Gastrocnemius medialis (tissue), 4 donors: ENCODE results near the gene AFAP1. TPM values are rescaled to one million over a fixed set of nuclear protein-coding genes. Genes with fewer than 3 reads are reported as not detected.

ENCODE experiments used
- ATAC-seq, 2 donors: fragments of 150-250 bp; one replicate each; pipeline ENCODE4 v1.9.1; 2016
- DNase-seq, 2 donors: peaks; one replicate each; pipeline ENCODE4 v3.0.0-alpha.2; 2019
- H3K27ac ChIP-seq, 4 donors: fragments of 200-600 bp; sonication (generic); 1 replicate in 1 of 4; 2 replicates in 3 of 4; pipeline ENCODE4 v1.5.1; 2016 to 2018; ENCODE audit warnings: mild to moderate bottlenecking in 2 of 4, moderate library complexity in 1 of 4
- H3K27me3 ChIP-seq, 3 donors: fragments of 200-600 bp; sonication (generic) in 2 of 3; 1 replicate in 1 of 3; 2 replicates in 2 of 3; pipeline versions ENCODE4 v1.5.1 to v1.6.0; 2016 to 2019; ENCODE audit warnings: mild to moderate bottlenecking in 1 of 3, moderate library complexity in 1 of 3
- H3K36me3 ChIP-seq, 2 donors: fragments of 200-600 bp; sonication (generic) in 1 of 2; one replicate each; pipeline ENCODE4 v1.5.1; 2017 to 2018
- H3K4me1 ChIP-seq, 2 donors: fragments of 200-600 bp; sonication (generic) in 1 of 2; one replicate each; pipeline ENCODE4 v1.5.1; 2016 to 2017; ENCODE audit warnings: mild to moderate bottlenecking in 2 of 2
- H3K4me3 ChIP-seq, 4 donors: fragments of 200-600 bp; sonication (generic) in 3 of 4; 1 replicate in 1 of 4; 2 replicates in 3 of 4; pipeline ENCODE4 v1.5.1; 2016 to 2019; ENCODE audit warnings: mild to moderate bottlenecking in 2 of 4
- H3K9me3 ChIP-seq, 3 donors: fragments of 200-600 bp; sonication (generic) in 2 of 3; 1 replicate in 1 of 3; 2 replicates in 2 of 3; pipeline ENCODE4 v1.5.1; 2016 to 2019
- CTCF ChIP-seq, 5 experiments: fragments of 450-650 bp in 3 of 5; fragments of 200-600 bp in 2 of 5; sonication (generic) in 2 of 5; IDR thresholded peaks in 4 of 5; conservative IDR thresholded peaks in 1 of 5; 1 replicate in 4 of 5; 2 replicates in 1 of 5; pipeline ENCODE4 v1.5.1; 2016 to 2019; ENCODE audit warnings: antibody characterized with exemption in 5 of 5, mild to moderate bottlenecking in 3 of 5, moderate library complexity in 3 of 5
- POLR2A ChIP-seq, 2 donors: fragments of 450-650 bp; IDR thresholded peaks; one replicate each; pipeline ENCODE4 v1.6.1; 2017; ENCODE audit warnings: antibody characterized with exemption in 2 of 2, mild to moderate bottlenecking in 2 of 2, moderate library complexity in 2 of 2
- in situ Hi-C, 4 donors: fragments of 200-750 bp; cut with MboI; loops; one replicate each; pipeline versions ENCODE4 v1.15.0 to v1.8.0; 2017; ENCODE audit warnings: low sequenced_read_pairs in 4 of 4
- intact Hi-C: fragments of 100-400 bp; cut with DNase I; formaldehyde crosslinking; loops from one replicate; pipeline ENCODE4 v1.15.1; 2023; ENCODE audit warnings: low total_unique reads
- total RNA-seq, 4 donors: library from RNA; depleted of rRNA; stranded (reverse); fragments of >200 nt; gene quantifications; one replicate each; pipeline versions ENCODE4 v1.1.0 to v1.2.3, GENCODE V29; 2016

AFAP1 gene
- total RNA-seq, 4 donors from 2014 or later: 1.5 to 8.6 (median 3.5) TPM

DNA sequence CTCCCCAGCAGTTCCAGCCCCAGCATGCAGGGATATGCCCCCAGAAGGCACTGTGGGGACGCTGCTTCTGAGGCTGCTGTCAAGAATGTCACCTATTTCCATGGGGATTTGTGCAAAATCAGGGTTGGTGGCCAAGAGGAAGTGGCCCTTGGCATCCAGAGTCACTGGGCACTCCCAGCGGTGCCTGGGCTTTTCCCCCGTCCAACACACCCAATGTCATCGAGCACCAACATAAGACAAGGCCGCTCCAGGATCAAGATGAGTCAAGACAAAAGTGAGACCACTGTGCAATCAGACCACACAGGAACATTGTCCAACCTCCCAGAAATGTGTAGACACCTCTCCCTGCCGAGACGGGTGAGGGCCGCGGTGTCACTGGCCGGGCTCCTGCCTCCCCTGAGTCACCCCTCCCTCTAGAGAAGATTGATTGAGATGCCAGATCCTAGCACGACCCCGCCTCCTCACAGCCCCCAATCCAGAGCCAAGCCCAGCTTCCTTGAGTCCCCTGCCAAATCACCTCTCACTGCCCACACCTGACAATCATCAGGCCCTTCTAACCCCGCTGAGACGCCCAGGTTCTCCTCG, 194.3 kb downstream of the AFAP1 start:
- intact Hi-C loops (no loop called here), in situ Hi-C loops (no loop called here)
- ATAC-seq (no peak), DNase-seq (no peak)
- H3K9me3 ChIP-seq: no peaks in the 10 kb centered on the region
- H3K4me1 ChIP-seq: no peaks in the 10 kb centered on the region
- H3K27ac ChIP-seq: no peak overlapping the region
- peaks cover 0 to 4% (median 0%) of the 10 kb centered on the region in 3 donors for H3K27me3 ChIP-seq
- no peak overlapping the region for H3K4me3 ChIP-seq
- TF ChIP-seq POLR2A (IDR thresholded peaks at IDR 0.05) (no peak), CTCF (IDR thresholded peaks at IDR 0.05 in 4 of 5, conservative IDR thresholded peaks at IDR 0.05 in 1 of 5) (no peak)
- no peaks in the 10 kb centered on the region for H3K36me3 ChIP-seq

DNA sequence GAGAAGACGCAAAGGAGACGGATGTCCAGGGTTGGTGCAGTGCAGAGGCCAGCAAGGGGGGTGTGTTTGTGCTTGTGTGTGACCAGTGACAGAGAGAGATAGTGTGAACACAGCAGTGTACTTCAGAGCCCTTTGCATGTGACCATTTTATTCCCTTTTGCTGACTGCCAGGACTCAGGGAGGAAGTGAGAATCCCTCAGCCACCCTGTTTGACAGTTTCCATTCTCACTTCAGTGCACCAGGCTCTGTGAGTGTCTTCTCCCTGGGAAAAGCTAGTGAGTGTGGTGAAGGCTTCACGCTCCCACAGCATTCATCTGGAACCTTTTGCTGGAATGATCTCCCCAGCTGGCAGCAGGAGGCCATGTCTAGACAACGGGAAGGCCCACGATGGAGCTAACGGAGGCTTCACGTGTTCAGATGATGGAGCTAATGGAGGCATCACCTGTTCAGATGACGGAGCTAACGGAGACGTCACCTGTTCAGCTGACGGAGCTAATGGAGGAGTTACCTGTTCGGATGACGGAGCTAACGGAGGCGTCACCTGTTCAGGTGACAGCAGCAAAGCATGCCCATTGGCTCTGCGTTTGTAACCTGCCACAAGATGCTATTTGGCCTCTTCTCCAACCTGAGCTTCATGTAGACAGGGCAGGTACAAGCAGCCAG, 195.4 kb downstream of the AFAP1 start:
- in situ Hi-C loops: no loop called here
- DNase-seq: no peak
- Histone ChIP-seq H3K9me3 (no peaks in the 10 kb centered on the region), H3K36me3 (no peaks in the 10 kb centered on the region), H3K4me1 (no peaks in the 10 kb centered on the region), H3K27me3 (peaks cover 0 to 4% (median 0%) of the 10 kb centered on the region in 3 donors), H3K27ac (no peak overlapping the region), H3K4me3 (no peak overlapping the region)
- intact Hi-C loops: no loop called here
- peak in 1 of 2 donors; percentile 27 for ATAC-seq
- TF ChIP-seq CTCF (IDR thresholded peaks at IDR 0.05 in 4 of 5, conservative IDR thresholded peaks at IDR 0.05 in 1 of 5) (no peak), POLR2A (IDR thresholded peaks at IDR 0.05) (no peak)

DNA sequence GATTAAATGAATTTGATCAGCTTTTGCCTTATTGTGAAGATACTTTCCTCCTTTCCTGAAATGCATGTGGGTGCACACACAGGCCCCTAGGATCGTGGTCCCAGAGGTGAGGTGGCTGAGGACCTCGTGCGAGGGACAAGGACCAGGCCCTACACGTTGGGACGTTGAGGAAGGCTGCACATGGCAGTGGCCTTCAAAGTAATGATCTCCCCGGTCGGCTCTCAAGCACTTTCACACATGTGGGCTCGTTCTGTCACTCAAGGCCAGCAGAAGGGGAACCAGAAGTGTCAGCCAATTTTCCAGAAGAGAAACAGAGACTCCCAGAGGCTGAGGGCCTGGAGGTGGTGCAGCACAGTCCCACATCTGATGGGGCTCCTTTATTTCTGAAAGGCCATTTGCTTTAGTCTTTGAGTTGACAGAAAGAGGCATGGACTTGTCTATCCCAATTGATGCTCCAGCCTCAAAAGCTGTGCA, 196.8 kb downstream of the AFAP1 start:
- intact Hi-C loops: no loop called here
- Histone ChIP-seq H3K9me3 (no peaks in the 10 kb centered on the region), H3K4me1 (no peaks in the 10 kb centered on the region), H3K36me3 (no peaks in the 10 kb centered on the region), H3K4me3 (no peak overlapping the region), H3K27ac (no peak overlapping the region), H3K27me3 (peaks cover 0 to 4% (median 0%) of the 10 kb centered on the region in 3 donors)
- TF ChIP-seq POLR2A (IDR thresholded peaks at IDR 0.05) (no peak), CTCF (IDR thresholded peaks at IDR 0.05 in 4 of 5, conservative IDR thresholded peaks at IDR 0.05 in 1 of 5) (no peak)
- in situ Hi-C loops: no loop called here
- ATAC-seq: no peak
- DNase-seq: no peak

- intact Hi-C loops: no loop called here
- Histone ChIP-seq H3K27ac (no peak overlapping the region), H3K27me3 (peaks cover 0 to 4% (median 0%) of the 10 kb centered on the region in 3 donors), H3K36me3 (no peaks in the 10 kb centered on the region), H3K4me1 (no peaks in the 10 kb centered on the region), H3K9me3 (no peaks in the 10 kb centered on the region), H3K4me3 (no peak overlapping the region)
- DNase-seq (no peak), ATAC-seq (no peak)
- in situ Hi-C loops: no loop called here
- TF ChIP-seq CTCF (IDR thresholded peaks at IDR 0.05 in 4 of 5, conservative IDR thresholded peaks at IDR 0.05 in 1 of 5) (no peak), POLR2A (IDR thresholded peaks at IDR 0.05) (no peak)
Measured at GRCh38 chr4:7741946-7742806, 197.5 kb downstream of the AFAP1 start.
